Measurements from ENCODE around the gene DLG5.

DNA sequence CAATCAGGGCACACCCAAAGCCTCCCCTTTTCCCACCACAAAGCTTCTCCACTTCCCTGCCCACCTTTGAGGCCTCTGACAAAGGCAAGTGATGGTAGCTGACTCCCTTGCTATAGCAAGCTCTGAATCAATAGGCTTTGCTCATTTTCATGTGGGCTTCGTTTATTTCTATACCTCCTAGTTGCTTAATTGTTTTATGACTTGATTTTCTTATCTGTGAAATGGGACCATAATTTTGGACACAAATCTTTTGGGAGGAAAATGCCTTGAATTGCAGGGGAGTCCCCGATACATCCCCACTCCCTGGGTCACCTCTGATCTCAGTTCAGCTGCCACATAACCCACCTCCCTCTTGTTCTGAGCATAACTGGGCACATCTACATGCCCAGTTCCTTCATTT lies 13.7 kb upstream of the DLG5 start:
- TF ChIP-seq, protein P1, sequence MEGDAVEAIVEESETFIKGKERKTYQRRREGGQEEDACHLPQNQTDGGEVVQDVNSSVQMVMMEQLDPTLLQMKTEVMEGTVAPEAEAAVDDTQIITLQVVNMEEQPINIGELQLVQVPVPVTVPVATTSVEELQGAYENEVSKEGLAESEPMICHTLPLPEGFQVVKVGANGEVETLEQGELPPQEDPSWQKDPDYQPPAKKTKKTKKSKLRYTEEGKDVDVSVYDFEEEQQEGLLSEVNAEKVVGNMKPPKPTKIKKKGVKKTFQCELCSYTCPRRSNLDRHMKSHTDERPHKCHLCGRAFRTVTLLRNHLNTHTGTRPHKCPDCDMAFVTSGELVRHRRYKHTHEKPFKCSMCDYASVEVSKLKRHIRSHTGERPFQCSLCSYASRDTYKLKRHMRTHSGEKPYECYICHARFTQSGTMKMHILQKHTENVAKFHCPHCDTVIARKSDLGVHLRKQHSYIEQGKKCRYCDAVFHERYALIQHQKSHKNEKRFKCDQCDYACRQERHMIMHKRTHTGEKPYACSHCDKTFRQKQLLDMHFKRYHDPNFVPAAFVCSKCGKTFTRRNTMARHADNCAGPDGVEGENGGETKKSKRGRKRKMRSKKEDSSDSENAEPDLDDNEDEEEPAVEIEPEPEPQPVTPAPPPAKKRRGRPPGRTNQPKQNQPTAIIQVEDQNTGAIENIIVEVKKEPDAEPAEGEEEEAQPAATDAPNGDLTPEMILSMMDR (conservative IDR thresholded peaks at IDR 0.05), result no peak
- no peak for TF ChIP-seq EZH2 (IDR thresholded peaks at IDR 0.05; ENCODE audit: low read depth)

Measured in PC-9 (cell line).